HepG2 (cell line): ENCODE measurements around the gene C5AR1. TPM values are rescaled to one million over a fixed set of nuclear protein-coding genes. Genes with fewer than 3 reads are reported as not detected.

Source experiments
- ARID3A ChIP-seq: IDR thresholded peaks from 2 replicates; pipeline ENCODE4 v1.6.1; 2012; ENCODE audit warnings: low read depth, low read length, improper control_type of control experiment
- ASH2L ChIP-seq: fragments of 300-600, 200-600 bp; sonication (generic); IDR thresholded peaks from 2 replicates; pipeline ENCODE4 v1.7.0; 2017; ENCODE audit warnings: low read depth, mild to moderate bottlenecking, moderate library complexity, mixed read lengths, low read length; ENCODE audit not compliant: insufficient read length
- GABPA ChIP-seq, 2 experiments: IDR thresholded peaks; 2 replicates each; pipeline ENCODE4 v1.6.1; 2011 to 2016; ENCODE audit warnings: low read depth in 2 of 2, low read length in 1 of 2, missing biosample characterization in 1 of 2, missing genetic modification characterization in 1 of 2
- HNRNPUL1 ChIP-seq: fragments of 200-400 bp; formaldehyde crosslinking; IDR thresholded peaks from 2 replicates; pipeline ENCODE4 v1.6.1; 2017; ENCODE audit warnings: low read depth, mild to moderate bottlenecking, low read length, moderate library complexity
- NCOA2 ChIP-seq: sonication (generic); formaldehyde crosslinking; IDR thresholded peaks from 2 replicates; pipeline ENCODE4 v1.8.0; 2022; ENCODE audit warnings: inconsistent platforms
- NCOR1 ChIP-seq: fragments of 200-600 bp; sonication (generic); IDR thresholded peaks from 2 replicates; pipeline ENCODE4 v1.7.0; 2017; ENCODE audit warnings: antibody characterized with exemption, low read length, borderline replicate concordance
- PHB2 ChIP-seq: fragments of 450-650 bp; IDR thresholded peaks from 2 replicates; pipeline ENCODE4 v1.6.1; 2018; ENCODE audit not compliant: partially characterized antibody
- PHF21A ChIP-seq: sonication (generic); formaldehyde crosslinking; IDR thresholded peaks from 2 replicates; pipeline ENCODE4 v1.5.0; 2020; ENCODE audit warnings: mild to moderate bottlenecking, missing genetic modification reagents
- PRDM15 ChIP-seq: sonication (generic); formaldehyde crosslinking; IDR thresholded peaks from 2 replicates; pipeline ENCODE4 v1.4.0; 2020; ENCODE audit warnings: missing genetic modification reagents
- SMAD9 ChIP-seq: sonication (generic); formaldehyde crosslinking; IDR thresholded peaks from 2 replicates; pipeline ENCODE4 v1.5.1; 2020; ENCODE audit warnings: mild to moderate bottlenecking, missing genetic modification reagents
- SOX13 ChIP-seq, 3 experiments: fragments of 450-650 bp in 1 of 3; sonication (generic) in 1 of 3; formaldehyde crosslinking in 1 of 3; IDR thresholded peaks in 2 of 3; conservative IDR thresholded peaks in 1 of 3; 2 replicates each; pipeline versions ENCODE4 v1.5.0 to v1.6.1; 2016 to 2020; ENCODE audit warnings: antibody characterized with exemption in 1 of 3, mild to moderate bottlenecking in 1 of 3, missing compliant biosample characterization in 1 of 3, missing genetic modification reagents in 1 of 3, moderate library complexity in 1 of 3
- TBL1XR1 ChIP-seq: fragments of 150-350 bp; IDR thresholded peaks from 2 replicates; pipeline ENCODE4 v1.6.1; 2014; ENCODE audit warnings: borderline replicate concordance, low read length; ENCODE audit not compliant: partially characterized antibody
- USF2 ChIP-seq, 2 experiments: sonication (generic) in 1 of 2; formaldehyde crosslinking in 1 of 2; IDR thresholded peaks; 2 replicates each; pipeline versions ENCODE4 v1.5.1 to v1.6.1; 2011 to 2020; ENCODE audit warnings: borderline replicate concordance in 1 of 2, low read depth in 1 of 2, low read length in 1 of 2, mild to moderate bottlenecking in 1 of 2, missing genetic modification reagents in 1 of 2, moderate library complexity in 1 of 2
- YEATS2 ChIP-seq: sonication (generic); formaldehyde crosslinking; IDR thresholded peaks from 2 replicates; pipeline ENCODE4 v1.4.0; 2020; ENCODE audit warnings: missing genetic modification reagents, borderline replicate concordance
- ZFP41 ChIP-seq: sonication (generic); formaldehyde crosslinking; IDR thresholded peaks from 2 replicates; pipeline ENCODE4 v1.4.0; 2020; ENCODE audit warnings: mild to moderate bottlenecking, missing genetic modification reagents, borderline replicate concordance
- ZFY ChIP-seq: sonication (generic); formaldehyde crosslinking; IDR thresholded peaks from 2 replicates; pipeline ENCODE4 v1.4.0; 2020; ENCODE audit warnings: missing genetic modification reagents
- ZNF264 ChIP-seq: sonication (generic); formaldehyde crosslinking; IDR thresholded peaks from 2 replicates; pipeline ENCODE4 v1.4.0; 2020; ENCODE audit warnings: missing genetic modification reagents
- ZNF30 ChIP-seq: sonication (generic); formaldehyde crosslinking; IDR thresholded peaks from 2 replicates; pipeline ENCODE4 v1.5.0; 2020; ENCODE audit warnings: mild to moderate bottlenecking, missing genetic modification reagents
- ZNF446 ChIP-seq: sonication (generic); formaldehyde crosslinking; IDR thresholded peaks from 2 replicates; pipeline ENCODE4 v1.5.0; 2020; ENCODE audit warnings: mild to moderate bottlenecking, missing genetic modification reagents
- ZNF691 ChIP-seq: sonication (generic); formaldehyde crosslinking; IDR thresholded peaks from 2 replicates; pipeline ENCODE4 v1.4.0; 2020; ENCODE audit warnings: missing genetic modification reagents, low read depth, mild to moderate bottlenecking, borderline replicate concordance
- ZNF768 ChIP-seq: sonication (generic); formaldehyde crosslinking; IDR thresholded peaks from 2 replicates; pipeline ENCODE4 v1.4.0; 2020; ENCODE audit warnings: missing genetic modification reagents
- polyA plus RNA-seq, 8 experiments: library from polyadenylated mRNA; depleted of rRNA in 3 of 8; stranded (reverse) in 7 of 8; unstranded in 1 of 8; fragments of >200 nt; fragmentation: Illumina TruSeq in 4 of 8; extraction: Trizol in 4 of 8; gene quantifications; 2 replicates each; pipeline versions ENCODE4 v1.2.1 to v1.2.3, GENCODE V29; 2011 to 2016; ENCODE audit warnings: low read depth in 4 of 8, missing spikeins in 1 of 8, mixed read lengths in 1 of 8; ENCODE audit not compliant: insufficient read depth in 1 of 8
- total RNA-seq, 5 experiments: library from RNA; depleted of rRNA; stranded (reverse); fragments of >200 nt; fragmentation: Illumina TruSeq; extraction: Trizol; gene quantifications; 2 replicates each; pipeline ENCODE4 v1.2.3, GENCODE V29; 2016; ENCODE audit warnings: low read depth in 1 of 5

C5AR1 gene
- total and polyA plus RNA-seq, 2 of the 13 experiments (the other 11 are each of a cell fraction or from before 2014, with no cell fraction given) = 0.07 to 1.6 TPM

DNA sequence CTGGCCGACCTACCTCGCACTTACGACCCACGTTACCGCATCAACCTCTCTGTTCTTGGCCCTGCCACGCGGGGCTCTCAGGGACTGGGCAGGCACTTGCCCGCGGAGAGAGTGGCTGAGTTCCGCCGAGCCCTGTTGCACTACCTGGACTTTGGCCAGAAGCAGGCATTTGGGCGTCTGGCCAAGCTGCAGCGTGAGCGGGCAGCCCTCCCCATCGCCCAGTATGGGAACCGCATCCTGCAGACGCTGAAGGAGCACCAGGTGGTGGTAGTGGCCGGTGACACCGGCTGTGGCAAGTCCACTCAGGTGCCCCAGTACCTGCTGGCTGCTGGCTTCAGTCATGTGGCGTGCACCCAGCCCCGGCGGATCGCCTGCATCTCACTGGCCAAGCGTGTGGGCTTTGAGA, 43.6 kb downstream of the C5AR1 start (continued):
- TF ChIP-seq SOX13 (IDR thresholded peaks at IDR 0.05) (no peak), SOX13 (CRISPR knock-in tag; conservative IDR thresholded peaks at IDR 0.05 in 1 of 2, IDR thresholded peaks at IDR 0.05 in 1 of 2) (peak in 1 of 2 experiments; percentile 23; a peak in 1 of 4 replicates), HNRNPUL1 (no peak), ARID3A (no peak), ZNF264 (CRISPR knock-in tag) (peak; percentile 52; the same call in 1 of the 2 replicates), USF2 (IDR thresholded peaks at IDR 0.05; ENCODE audit: low read depth, low read length) (no peak), USF2 (CRISPR knock-in tag; IDR thresholded peaks at IDR 0.05; ENCODE audit: borderline replicate concordance) (peak; percentile 27; the same call in 1 of the 2 replicates), ZNF30 (CRISPR knock-in tag) (no peak), TBL1XR1 (no peak), ZNF446 (CRISPR knock-in tag) (no peak), ZNF768 (CRISPR knock-in tag) (peak; percentile 98), SMAD9 (CRISPR knock-in tag) (no peak), ZNF691 (CRISPR knock-in tag) (no peak), YEATS2 (CRISPR knock-in tag) (no peak), NCOR1 (peak; percentile 42; the same call in 1 of the 2 replicates), ZFP41 (CRISPR knock-in tag) (no peak), PHF21A (CRISPR knock-in tag) (peak; percentile 35; the same call in 1 of the 2 replicates), ASH2L (peak; percentile 73), PRDM15 (CRISPR knock-in tag) (no peak), GABPA (IDR thresholded peaks at IDR 0.05; ENCODE audit: low read depth, low read length) (no peak), GABPA (CRISPR knock-in tag; IDR thresholded peaks at IDR 0.05; ENCODE audit: low read depth) (no peak), PHB2 (no peak), ZFY (no peak), NCOA2 (CRISPR knock-in tag) (peak; percentile 55)
